ENCODE results near the gene GRIA4. TPM values are rescaled to one million over a fixed set of nuclear protein-coding genes. Genes with fewer than 3 reads are reported as not detected.

The GRIA4 gene
- total and polyA plus RNA-seq, 2 donors (not counting 1 experiment from before 2014, with no cell fraction given), result not detected

DNA sequence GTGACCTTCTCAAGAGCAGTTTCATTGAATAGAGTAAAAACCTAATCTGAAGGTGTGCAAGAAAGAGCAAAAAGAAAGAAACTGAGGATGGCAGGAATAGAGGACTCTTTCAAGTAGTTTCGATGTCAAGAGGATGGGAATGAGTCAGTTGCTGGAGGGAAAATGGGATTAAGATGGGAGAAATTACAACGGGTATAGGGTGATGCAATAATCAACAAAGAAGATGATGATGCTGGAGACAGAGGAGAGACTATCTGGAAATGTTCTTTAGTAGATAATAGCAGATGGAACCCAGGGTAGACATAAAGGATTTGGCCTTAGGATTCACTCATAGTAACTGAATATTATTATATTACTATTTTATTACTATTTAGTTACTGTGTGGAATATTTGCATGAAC is 189.4 kb downstream of the GRIA4 start:
- no peaks in the 10 kb centered on the region for H3K36me3 ChIP-seq (replicated peaks in 1 of 2; ENCODE audit: control extremely low read depth in 1 of 2, control insufficient read depth in 1 of 2, extremely low read depth in 1 of 2, insufficient read depth in 2 of 2, low read length in 1 of 2)
- Mint-ChIP-seq H3K4me1 (no peaks in the 10 kb centered on the region), H3K27me3 (no peaks in the 10 kb centered on the region), H3K27ac (no peak overlapping the region), H3K4me3 (no peak overlapping the region), H3K9me3 (ENCODE audit: insufficient read depth) (no peaks in the 10 kb centered on the region)
- ATAC-seq (ENCODE audit: low read depth) (no peak), DNase-seq (no peak)
- no peak overlapping the region for H3K27ac ChIP-seq (ENCODE audit: low read length in 2 of 2)
- H3K4me3 ChIP-seq (ENCODE audit: control extremely low read depth in 1 of 5, extremely low read depth in 1 of 5, insufficient read depth in 1 of 5, low read depth in 2 of 5, low read length in 4 of 5), result no peak overlapping the region
- TF ChIP-seq, protein P1, sequence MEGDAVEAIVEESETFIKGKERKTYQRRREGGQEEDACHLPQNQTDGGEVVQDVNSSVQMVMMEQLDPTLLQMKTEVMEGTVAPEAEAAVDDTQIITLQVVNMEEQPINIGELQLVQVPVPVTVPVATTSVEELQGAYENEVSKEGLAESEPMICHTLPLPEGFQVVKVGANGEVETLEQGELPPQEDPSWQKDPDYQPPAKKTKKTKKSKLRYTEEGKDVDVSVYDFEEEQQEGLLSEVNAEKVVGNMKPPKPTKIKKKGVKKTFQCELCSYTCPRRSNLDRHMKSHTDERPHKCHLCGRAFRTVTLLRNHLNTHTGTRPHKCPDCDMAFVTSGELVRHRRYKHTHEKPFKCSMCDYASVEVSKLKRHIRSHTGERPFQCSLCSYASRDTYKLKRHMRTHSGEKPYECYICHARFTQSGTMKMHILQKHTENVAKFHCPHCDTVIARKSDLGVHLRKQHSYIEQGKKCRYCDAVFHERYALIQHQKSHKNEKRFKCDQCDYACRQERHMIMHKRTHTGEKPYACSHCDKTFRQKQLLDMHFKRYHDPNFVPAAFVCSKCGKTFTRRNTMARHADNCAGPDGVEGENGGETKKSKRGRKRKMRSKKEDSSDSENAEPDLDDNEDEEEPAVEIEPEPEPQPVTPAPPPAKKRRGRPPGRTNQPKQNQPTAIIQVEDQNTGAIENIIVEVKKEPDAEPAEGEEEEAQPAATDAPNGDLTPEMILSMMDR (IDR thresholded peaks at IDR 0.05), result no peak
- TF ChIP-seq EZH2 (IDR thresholded peaks at IDR 0.05; ENCODE audit: borderline replicate concordance, insufficient read depth, low read depth, low read length, poor library complexity, severe bottlenecking), result no peak
- no peaks in the 10 kb centered on the region for H4K20me1 ChIP-seq (ENCODE audit: control insufficient read depth, insufficient read depth, low read length, poor library complexity, severe bottlenecking)
- WGBS (ENCODE audit: insufficient coverage), result 78% methylated on average over 2 of the region's 2 CpGs
- CTCF ChIA-PET, result no interaction called here
- H3K4me2 ChIP-seq (replicated peaks; ENCODE audit: low read depth, low read length, poor library complexity, severe bottlenecking), result no peak overlapping the region
- no peak overlapping the region for H3K9ac ChIP-seq (ENCODE audit: low read length)
- intact Hi-C loops (cut with micrococcal nuclease), result no loop called here
- POLR2A ChIA-PET, result no interaction called here
- H3K9me3 ChIP-seq (ENCODE audit: control extremely low read depth in 1 of 3, control insufficient read depth in 2 of 3, insufficient read depth in 1 of 3, low read length in 2 of 3), result peaks cover 0 to 1% (median 0%) of the 10 kb centered on the region in 3 donors
- no peaks in the 10 kb centered on the region for H3K27me3 ChIP-seq (replicated peaks in 1 of 4; ENCODE audit: control extremely low read depth in 1 of 4, control insufficient read depth in 3 of 4, insufficient read depth in 4 of 4, low read length in 3 of 4)
- H2AFZ ChIP-seq (ENCODE audit: insufficient read depth, low read depth, low read length, poor library complexity, severe bottlenecking), result no peak overlapping the region
- H3K79me2 ChIP-seq (ENCODE audit: control insufficient read depth, insufficient read depth, low read length), result no peaks in the 10 kb centered on the region
- no peaks in the 10 kb centered on the region for H3K4me1 ChIP-seq (ENCODE audit: control insufficient read depth in 2 of 2, insufficient read depth in 2 of 2, low read length in 2 of 2)

DNA sequence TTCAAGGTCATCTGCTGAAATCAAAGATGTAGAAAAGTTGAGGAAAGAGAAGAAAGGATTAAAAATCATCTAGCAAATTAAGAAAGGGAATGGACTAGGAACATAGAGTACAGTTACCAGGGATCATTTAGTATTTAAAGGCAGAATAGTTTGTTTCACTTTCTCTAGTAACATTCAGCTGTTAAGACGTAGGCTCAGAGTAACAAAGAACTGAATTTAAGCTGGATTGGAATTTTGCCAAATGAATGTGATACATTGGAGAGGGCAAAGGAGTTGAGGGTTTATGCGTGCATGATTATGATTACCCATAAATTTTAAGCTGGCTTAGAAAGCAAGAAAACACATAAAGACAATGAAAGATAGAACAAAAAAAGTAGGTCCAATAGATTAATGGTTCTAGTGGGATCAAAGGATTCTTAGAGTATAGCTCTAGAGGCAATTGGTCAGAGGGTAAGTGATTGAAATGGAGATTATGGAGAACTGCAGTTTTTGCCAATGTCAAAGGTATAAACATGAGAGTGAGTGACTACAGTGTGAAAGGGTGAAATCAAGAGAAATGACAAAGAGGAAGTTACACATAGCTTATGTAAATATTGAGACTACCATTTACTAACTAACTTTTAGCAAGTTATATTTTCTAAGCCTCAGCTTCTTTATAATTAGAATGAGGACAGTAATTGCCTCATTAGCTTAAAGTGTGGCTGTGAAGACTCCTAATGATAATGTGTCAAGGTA is 190.0 kb downstream of the GRIA4 start:
- ChIA-PET POLR2A (no interaction called here), CTCF (no interaction called here)
- H3K36me3 ChIP-seq (replicated peaks in 1 of 2; ENCODE audit: control extremely low read depth in 1 of 2, control insufficient read depth in 1 of 2, extremely low read depth in 1 of 2, insufficient read depth in 2 of 2, low read length in 1 of 2), result no peaks in the 10 kb centered on the region
- TF ChIP-seq, protein P1 (IDR thresholded peaks at IDR 0.05), result no peak
- no peak for TF ChIP-seq EZH2 (IDR thresholded peaks at IDR 0.05; ENCODE audit: borderline replicate concordance, insufficient read depth, low read depth, low read length, poor library complexity, severe bottlenecking)
- no peak overlapping the region for H3K4me3 Mint-ChIP-seq
- H3K27me3 ChIP-seq (replicated peaks in 1 of 4; ENCODE audit: control extremely low read depth in 1 of 4, control insufficient read depth in 3 of 4, insufficient read depth in 4 of 4, low read length in 3 of 4), result no peaks in the 10 kb centered on the region
- H4K20me1 ChIP-seq (ENCODE audit: control insufficient read depth, insufficient read depth, low read length, poor library complexity, severe bottlenecking), result no peaks in the 10 kb centered on the region
- DNase-seq (no peak), ATAC-seq (ENCODE audit: low read depth) (no peak)
- H3K27ac Mint-ChIP-seq, result no peak overlapping the region
- no peaks in the 10 kb centered on the region for H3K79me2 ChIP-seq (ENCODE audit: control insufficient read depth, insufficient read depth, low read length)
- peaks cover 0 to 1% (median 0%) of the 10 kb centered on the region in 3 donors for H3K9me3 ChIP-seq (ENCODE audit: control extremely low read depth in 1 of 3, control insufficient read depth in 2 of 3, insufficient read depth in 1 of 3, low read length in 2 of 3)
- H3K27me3 Mint-ChIP-seq, result no peaks in the 10 kb centered on the region
- H3K4me3 ChIP-seq (ENCODE audit: control extremely low read depth in 1 of 5, extremely low read depth in 1 of 5, insufficient read depth in 1 of 5, low read depth in 2 of 5, low read length in 4 of 5), result no peak overlapping the region
- H3K9me3 Mint-ChIP-seq (ENCODE audit: insufficient read depth), result no peaks in the 10 kb centered on the region
- H3K4me1 Mint-ChIP-seq, result no peaks in the 10 kb centered on the region
- H3K9ac ChIP-seq (ENCODE audit: low read length), result no peak overlapping the region
- H2AFZ ChIP-seq (ENCODE audit: insufficient read depth, low read depth, low read length, poor library complexity, severe bottlenecking), result no peak overlapping the region
- no peaks in the 10 kb centered on the region for H3K4me1 ChIP-seq (ENCODE audit: control insufficient read depth in 2 of 2, insufficient read depth in 2 of 2, low read length in 2 of 2)
- intact Hi-C loops (cut with micrococcal nuclease), result no loop called here
- H3K4me2 ChIP-seq (replicated peaks; ENCODE audit: low read depth, low read length, poor library complexity, severe bottlenecking), result no peak overlapping the region
- WGBS (ENCODE audit: insufficient coverage), result no CpG with 5 or more reads among the region's 2 CpGs
- no peak overlapping the region for H3K27ac ChIP-seq (ENCODE audit: low read length in 2 of 2)

All from B cell (primary cell).